Activated CD8-positive, alpha-beta memory T cell treated with anti-CD3 and anti-CD28 coated beads, Interleukin-2, amount 50 U/mL, for 24 hours (primary cell): ENCODE results near the gene PTPRG.
"Not testable (repeated sequence)": the region's sequence is repeated elsewhere in the genome, so short reads cannot be mapped to it uniquely, and the experiment has no call there.

Experiments
- DNase-seq: peaks from one replicate; pipeline ENCODE4 v3.0.0-alpha.2; 2020; ENCODE audit errors: extremely low read depth

The PTPRG gene

DNA sequence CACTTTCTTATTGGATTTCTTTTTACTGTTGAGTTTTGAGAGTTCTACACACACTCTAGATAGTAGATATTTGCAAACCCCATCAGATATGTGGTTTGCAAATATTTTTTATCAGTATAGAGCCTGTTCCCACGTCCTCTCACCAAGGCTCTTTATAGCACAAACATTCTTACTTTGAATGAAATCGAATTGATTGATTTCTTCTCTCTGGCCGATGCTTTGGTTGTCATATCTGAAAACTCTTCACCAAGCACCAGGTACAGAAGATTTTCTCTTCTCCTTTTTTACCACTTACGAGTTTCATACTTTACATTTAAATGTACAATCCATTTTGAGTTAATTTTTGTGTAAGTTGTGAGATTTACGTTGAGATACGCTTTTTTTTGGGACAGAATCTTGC is 163.4 kb downstream of the PTPRG start:
- DNase-seq, result no peak

DNA sequence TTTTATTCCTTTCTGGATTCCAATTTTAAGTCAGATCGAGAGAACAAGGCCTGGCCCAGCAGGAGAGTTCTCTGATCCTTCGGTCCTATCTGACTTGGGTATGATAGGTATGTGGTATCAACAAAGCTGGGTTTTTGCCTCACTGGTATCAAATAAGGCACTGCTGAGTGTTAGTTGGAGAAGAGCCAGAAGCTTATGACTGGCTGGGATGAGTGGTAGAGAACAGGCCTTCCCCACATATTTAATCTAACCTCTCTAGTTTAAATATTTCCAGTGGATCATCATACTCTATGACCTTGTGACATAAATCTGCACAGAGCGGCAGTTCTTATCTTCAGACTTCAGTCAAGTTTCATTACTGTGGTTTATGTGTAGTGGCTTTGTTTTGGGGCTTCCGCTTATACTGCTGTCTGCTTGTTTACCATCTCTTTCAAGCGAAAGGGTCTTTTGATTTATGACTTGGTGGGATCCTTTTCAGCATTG is 164.5 kb downstream of the PTPRG start:
- no peak for DNase-seq

DNA sequence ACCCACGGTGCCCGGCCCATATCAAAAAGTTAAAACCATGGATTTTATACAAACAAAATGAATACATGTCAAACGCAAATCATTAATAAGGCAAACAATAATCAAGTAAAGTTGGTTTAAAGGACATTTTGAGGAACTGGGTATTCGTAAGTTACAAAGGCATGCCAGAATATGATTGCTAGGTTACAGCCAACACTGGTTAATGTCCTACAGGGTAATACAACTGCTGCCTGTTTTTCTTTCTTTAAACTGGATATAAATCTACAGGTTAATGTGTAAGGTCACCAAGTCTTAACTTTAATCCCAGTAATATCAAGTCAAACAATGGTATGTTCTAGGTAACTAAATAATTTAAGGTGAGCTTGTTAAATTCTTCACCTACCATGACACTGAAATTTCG is 166.1 kb downstream of the PTPRG start:
- no peak for DNase-seq

DNA sequence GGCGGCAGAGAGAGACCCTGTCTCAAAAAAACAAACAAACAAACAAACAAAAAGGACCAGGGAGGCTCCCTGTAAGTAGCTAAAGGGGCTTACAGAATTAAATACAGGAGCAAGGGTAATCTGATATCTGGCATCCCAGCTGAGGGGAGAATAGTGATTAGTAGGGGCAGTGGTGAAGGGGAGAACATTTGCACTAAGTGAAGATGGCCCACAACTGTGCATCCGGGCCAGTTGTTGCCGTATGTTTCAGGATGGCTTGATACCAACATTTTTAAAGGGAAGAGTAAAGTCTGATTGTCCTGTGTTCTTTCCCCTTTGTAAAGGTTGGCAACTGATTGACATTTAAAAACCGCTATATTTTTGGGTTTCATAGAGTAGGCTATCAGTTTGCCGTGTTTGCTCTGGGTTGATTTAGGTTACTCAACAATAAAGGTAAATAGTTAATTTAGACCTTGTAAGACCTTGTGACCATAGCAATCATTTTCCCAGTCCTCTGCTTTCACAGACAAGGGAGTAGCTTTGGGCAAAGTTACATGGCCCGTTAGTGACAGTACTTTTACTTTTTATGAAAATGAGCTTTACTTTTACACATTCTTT is 167.8 kb downstream of the PTPRG start:
- no peak for DNase-seq

DNA sequence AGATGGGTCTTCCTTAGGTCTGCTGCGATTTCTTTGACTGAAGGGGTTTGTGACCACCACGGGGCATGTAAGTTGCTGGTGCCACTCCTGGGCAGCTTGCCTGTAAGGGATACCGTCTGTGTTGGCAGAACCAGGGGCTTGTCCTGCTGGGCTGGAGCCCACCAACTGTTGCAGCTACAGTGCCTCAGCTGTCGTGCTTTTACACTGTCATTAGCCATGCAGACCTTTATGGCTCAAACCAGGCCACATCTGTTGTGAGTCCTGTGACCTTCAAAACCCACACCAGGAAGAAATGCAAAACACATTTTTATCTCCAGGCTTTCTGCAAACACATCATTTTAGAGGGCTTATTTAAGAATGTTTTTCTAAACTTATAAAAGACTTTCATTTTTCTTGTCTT is 168.7 kb downstream of the PTPRG start:
- DNase-seq, result no peak

DNA sequence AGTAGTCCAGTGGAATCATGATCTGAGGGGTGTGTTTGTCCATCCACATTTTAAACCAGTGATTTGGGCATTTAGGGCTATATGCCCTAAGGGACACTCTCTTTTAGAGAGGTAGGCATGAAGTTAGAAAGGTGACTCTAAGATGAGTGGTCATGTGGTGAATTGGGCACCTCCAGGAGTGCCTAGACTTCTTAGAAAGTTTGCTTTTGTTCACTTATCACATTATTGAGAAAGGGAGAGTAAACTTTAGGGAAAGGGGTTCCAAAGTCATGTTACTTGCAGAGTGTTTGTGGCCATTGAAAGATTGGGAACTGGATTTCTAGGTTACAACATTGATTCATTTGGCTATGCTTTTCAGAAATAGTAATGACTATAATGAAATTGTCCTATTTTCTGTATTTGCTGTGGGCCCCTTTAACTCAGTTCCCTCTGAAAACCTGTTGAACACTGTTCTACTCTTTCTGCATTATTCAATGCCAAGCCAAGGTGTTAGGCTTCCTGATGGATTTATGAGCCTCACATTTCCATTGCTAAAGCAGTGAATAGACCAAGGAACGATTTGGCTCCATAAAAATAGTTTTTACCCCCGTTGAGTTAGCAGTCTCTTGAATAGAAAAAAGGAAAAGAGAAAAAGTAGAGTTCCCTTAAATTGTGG is 169.3 kb downstream of the PTPRG start:
- no peak for DNase-seq

- DNase-seq, result no peak
Observed at GRCh38 chr3:61733000-61733399, 171.6 kb downstream of the PTPRG start.

GRCh38 chr3:61733876-61734275 is 172.5 kb downstream of the PTPRG start:
- DNase-seq, result no peak

- no peak for DNase-seq
Observed at GRCh38 chr3:61734749-61735686, 173.6 kb downstream of the PTPRG start.

DNA sequence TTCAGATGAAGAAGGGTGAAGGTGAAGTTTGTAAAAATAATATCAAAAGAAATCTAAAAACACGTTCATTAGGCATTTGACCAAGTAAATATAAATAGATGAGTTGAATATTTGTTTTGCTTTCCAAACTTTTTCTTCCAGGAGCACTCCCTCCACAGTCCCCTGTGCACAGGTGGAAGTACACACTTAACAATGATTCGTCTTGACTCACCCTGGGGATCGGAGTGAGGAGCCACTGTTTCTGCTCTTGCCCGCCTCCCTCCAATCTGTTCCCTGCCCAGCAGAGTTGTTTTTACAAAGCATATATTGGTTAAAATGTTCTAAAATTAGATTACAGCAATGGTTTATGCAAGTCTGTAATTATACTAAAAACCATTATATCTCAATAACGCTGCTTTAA is 175.1 kb downstream of the PTPRG start:
- no peak for DNase-seq

- DNase-seq, result no peak
Observed at GRCh38 chr3:61739640-61740039, 178.3 kb downstream of the PTPRG start.

- DNase-seq, result no peak
Observed at GRCh38 chr3:61740494-61740893, 179.1 kb downstream of the PTPRG start.

GRCh38 chr3:61741551-61741950 is 180.2 kb downstream of the PTPRG start:
- no peak for DNase-seq

DNA sequence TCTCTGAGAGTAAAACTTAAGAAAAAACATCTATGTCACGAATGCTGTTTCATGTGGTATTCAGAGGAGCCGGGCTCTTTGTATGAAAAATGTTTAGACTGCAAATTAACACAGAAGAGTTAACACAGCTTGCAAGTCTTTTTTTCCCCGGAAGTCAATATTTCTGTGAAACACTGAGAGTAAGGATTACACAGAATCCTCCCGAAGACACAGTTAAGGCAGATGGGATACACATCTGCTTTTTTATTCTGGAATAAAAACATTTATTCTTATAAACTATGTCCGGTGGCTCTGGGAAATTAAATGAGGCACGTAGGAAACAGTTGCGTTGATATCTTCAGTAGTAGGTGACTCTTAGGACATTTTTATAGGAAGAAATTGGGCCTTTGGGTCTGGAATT is 180.6 kb downstream of the PTPRG start:
- no peak for DNase-seq

- no peak for DNase-seq
Observed at GRCh38 chr3:61743067-61743466, 181.7 kb downstream of the PTPRG start.

DNA sequence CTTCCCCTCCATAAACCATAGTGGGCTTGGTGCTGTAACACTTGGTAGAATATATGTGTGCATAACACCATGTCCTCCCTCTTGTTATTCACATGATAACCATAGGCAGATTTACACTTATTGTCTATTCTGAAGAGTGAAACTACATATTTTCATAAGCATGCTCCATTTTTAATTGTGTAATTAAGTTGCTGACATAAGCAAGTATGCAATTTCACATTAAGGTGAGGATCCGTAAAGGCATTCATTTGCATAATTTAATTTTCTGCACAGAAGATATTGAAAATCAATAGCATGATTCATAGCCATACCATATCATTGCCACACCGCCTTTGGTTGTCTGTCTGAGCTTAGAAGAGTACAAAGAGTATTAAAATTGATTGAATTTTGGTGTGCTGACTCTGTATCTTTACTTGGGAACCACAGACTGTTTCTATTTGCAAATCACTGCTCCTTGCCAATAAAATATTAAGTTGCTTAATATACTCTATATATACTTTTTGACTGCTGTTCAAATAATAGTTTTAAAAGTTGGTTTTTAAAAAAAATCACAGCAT is 182.4 kb downstream of the PTPRG start:
- no peak for DNase-seq

DNA sequence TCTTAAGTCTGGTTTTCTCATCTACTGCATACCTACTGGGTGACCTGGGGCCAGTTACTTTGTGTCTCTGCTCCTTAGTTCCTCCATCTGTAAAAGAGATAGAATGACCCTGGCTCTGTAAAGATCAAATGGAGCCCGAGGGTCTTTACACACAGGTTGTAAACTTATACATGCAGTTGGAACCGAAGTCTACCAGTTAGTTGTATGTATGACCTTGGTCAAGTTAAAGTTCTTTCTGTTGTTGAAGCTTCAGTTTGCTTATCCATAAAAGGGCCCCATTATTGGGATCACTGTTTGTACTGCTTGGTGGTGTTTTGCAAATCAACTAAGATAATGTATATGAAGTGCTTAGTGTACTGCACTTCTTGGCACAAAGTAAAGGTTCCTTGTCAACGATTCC is 186.9 kb downstream of the PTPRG start:
- DNase-seq, result no peak

GRCh38 chr3:61750766-61751165 is 189.4 kb downstream of the PTPRG start:
- DNase-seq, result no peak

DNA sequence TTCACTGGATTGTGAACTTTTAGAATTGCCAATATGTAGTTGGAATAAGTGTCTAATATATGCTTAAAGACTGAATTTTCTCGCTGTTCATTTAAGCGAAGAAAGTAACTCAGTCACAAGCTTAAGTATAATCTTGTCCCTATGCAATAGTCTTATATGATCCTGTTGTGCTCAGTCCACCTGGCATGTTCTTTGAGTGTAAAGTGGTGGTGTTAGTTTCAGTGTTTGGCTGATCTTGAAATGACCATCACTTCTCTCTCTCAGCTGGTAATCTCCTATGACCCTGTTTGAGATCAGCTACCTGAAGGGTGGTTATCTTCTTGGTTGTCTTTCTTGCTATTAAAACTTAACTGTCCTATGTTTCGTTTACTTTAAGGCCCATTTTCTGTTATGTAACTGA is 197.5 kb downstream of the PTPRG start:
- no peak for DNase-seq

GRCh38 chr3:61760783-61761182 is 199.4 kb downstream of the PTPRG start:
- DNase-seq, result not testable (repeated sequence)

GRCh38 chr3:61761694-61762430 is 200.5 kb downstream of the PTPRG start:
- DNase-seq, result no peak
